Effector memory CD8-positive, alpha-beta T cell (primary cell): ENCODE results near the gene CREB3.

Experiments
- ATAC-seq: fragments of 150-1000 bp; cut with Tn5 transposase; replicated peaks from 2 replicates; pipeline ENCODE4 v1.10.0; 2021; ENCODE audit warnings: mild to moderate bottlenecking, moderate library complexity
- DNase-seq, 3 experiments: peaks; one replicate each; pipeline ENCODE4 v3.0.0; 2021
- H3K27ac Mint-ChIP-seq, 2 donors: one replicate each; pipeline ENCODE4 v1.8.0; 2022; ENCODE audit warnings: mild to moderate bottlenecking in 2 of 2, mixed read lengths in 2 of 2, moderate library complexity in 2 of 2
- H3K27me3 Mint-ChIP-seq, 2 donors: one replicate each; pipeline ENCODE4 v1.8.0; 2022; ENCODE audit warnings: mixed read lengths in 2 of 2
- H3K36me3 Mint-ChIP-seq: one replicate; pipeline ENCODE4 v1.8.0; 2022; ENCODE audit warnings: mild to moderate bottlenecking, moderate library complexity, mixed read lengths; ENCODE audit not compliant: insufficient read depth
- H3K4me1 Mint-ChIP-seq, 2 donors: one replicate each; pipeline ENCODE4 v1.8.0; 2022; ENCODE audit warnings: low read depth in 2 of 2, mixed read lengths in 2 of 2
- H3K4me3 Mint-ChIP-seq, 2 donors: one replicate each; pipeline ENCODE4 v1.8.0; 2022; ENCODE audit warnings: mild to moderate bottlenecking in 2 of 2, mixed read lengths in 2 of 2, moderate library complexity in 2 of 2
- H3K9me3 Mint-ChIP-seq, 2 donors: one replicate each; pipeline ENCODE4 v1.8.0; 2022; ENCODE audit warnings: mixed read lengths in 2 of 2

Gene CREB3

DNA sequence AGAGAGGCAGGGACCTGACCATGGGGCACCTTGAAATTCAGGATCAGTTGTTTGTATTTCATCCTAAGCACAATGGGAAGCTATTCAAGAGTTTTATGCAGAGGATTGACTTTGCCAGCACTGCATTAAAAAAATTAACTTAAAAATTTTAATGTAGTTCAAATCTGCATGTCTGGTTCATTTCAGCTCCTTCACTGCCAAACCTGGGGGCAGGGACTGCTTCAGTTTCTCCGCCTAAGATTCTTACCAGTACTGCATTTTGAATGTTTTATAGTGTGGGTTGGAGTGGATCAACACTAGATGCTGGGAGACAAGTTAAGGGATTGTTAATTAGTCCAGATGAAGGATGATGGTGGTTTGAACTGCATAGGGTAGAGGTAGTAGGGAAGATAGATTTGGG, 37.3 kb downstream of the CREB3 start:
- Mint-ChIP-seq H3K4me1 (no peaks in the 10 kb centered on the region), H3K9me3 (no peaks in the 10 kb centered on the region), H3K27me3 (no peaks in the 10 kb centered on the region), H3K27ac (no peak overlapping the region), H3K36me3 (no peaks in the 10 kb centered on the region), H3K4me3 (no peak overlapping the region)
- ATAC-seq, result no peak
- no peak for DNase-seq

DNA sequence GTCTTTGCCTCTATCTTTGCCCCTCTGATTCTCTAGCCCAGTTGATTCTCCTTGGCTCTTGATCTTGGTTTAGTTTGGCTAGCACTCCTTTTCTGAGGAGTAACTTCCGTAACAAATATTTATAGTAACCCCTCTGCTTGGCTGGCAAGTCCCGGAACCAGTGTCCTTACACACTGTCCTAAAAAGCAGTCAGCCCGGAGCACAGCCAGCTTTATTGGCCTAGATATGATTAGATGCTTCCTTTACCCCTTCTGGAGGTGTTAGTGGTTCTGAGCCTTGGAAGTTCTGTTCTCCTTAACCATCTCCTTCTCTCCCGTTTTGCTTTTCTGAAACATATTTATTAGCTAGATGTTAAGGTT, 38.6 kb downstream of the CREB3 start:
- H3K36me3 Mint-ChIP-seq, result no peaks in the 10 kb centered on the region
- no peak for DNase-seq
- no peaks in the 10 kb centered on the region for H3K9me3 Mint-ChIP-seq
- H3K4me1 Mint-ChIP-seq, result no peaks in the 10 kb centered on the region
- H3K27me3 Mint-ChIP-seq, result no peaks in the 10 kb centered on the region
- no peak for ATAC-seq
- no peak overlapping the region for H3K27ac Mint-ChIP-seq
- no peak overlapping the region for H3K4me3 Mint-ChIP-seq

DNA sequence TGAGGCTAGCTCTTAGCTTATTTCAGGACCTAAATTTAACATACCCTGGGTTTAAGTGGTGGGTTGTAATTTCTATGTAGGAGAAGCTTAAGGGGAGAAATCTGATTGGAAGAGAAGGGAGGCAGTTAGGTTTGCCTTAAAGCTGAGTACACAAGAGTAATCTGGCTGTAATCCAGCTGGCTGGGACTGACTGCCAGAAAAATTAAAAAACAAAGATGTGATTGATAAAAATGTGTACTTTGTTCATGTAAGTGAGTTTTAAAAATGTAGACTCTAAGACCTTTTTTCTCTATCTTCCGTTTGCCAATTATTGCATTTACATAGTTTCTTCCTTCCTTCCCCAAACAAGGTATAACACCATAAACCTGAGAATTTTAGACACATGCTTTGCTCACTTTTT, 39.1 kb downstream of the CREB3 start:
- H3K4me1 Mint-ChIP-seq, result no peaks in the 10 kb centered on the region
- no peak overlapping the region for H3K4me3 Mint-ChIP-seq
- no peaks in the 10 kb centered on the region for H3K36me3 Mint-ChIP-seq
- no peak for DNase-seq
- H3K9me3 Mint-ChIP-seq, result no peaks in the 10 kb centered on the region
- no peaks in the 10 kb centered on the region for H3K27me3 Mint-ChIP-seq
- ATAC-seq, result no peak
- no peak overlapping the region for H3K27ac Mint-ChIP-seq

DNA sequence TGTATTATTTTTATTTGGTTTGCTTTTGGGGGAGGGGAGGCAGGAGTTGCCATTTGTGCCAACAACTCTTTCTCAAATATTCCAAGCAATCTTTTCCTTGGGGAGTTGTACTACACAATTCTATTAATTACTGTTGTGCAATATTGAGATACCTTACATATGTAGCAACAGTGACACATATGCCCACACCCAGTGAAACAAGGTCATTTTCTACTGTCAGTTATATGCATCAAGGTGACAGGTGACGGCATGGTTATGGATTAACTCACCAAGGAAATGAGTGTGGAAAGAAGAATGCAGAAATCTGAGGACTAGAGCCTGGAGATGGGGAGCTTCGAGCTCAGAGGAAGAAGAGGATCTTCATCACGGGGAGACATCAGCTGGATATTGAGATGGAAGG, 39.5 kb downstream of the CREB3 start:
- ATAC-seq (no peak), DNase-seq (no peak)
- Mint-ChIP-seq H3K4me1 (no peaks in the 10 kb centered on the region), H3K4me3 (no peak overlapping the region), H3K9me3 (no peaks in the 10 kb centered on the region), H3K27me3 (no peaks in the 10 kb centered on the region), H3K27ac (no peak overlapping the region), H3K36me3 (no peaks in the 10 kb centered on the region)

DNA sequence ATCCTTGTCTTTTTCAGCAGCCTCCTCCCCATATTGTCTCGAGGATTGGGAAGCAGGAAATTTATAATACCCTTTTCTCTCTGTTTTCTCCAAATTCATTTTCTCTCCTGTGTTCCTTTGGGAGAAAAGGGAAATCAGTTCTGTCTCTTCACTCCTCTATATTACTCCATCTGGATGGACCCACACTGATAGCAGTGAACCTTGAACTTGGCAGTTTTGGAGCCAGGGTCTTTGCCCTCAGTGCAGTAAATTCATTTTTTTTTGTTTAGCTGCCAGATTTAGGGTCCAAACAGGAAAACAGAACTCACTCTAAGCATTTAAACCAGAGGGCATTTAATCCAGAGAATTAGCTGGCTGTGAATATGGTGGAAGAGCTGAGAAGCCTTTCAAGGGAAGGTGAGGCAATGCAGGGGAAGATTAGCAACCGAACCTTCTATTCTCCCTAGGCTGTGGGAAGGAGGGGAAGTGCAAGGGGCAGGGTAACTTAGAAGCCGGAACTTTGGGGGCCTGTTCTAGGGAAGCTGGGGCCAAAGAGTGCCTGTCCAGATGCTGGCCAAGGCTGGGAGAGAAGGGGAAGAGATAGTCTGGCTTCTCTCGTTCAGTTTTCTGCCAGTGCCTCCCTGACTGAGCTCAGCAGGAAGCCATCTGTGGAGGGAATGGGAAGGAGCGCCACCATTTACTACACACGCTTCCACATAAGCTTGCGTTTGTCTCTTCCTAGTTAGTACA, 42.6 kb downstream of the CREB3 start:
- ATAC-seq, result no peak
- Mint-ChIP-seq H3K4me3 (no peak overlapping the region), H3K4me1 (no peaks in the 10 kb centered on the region), H3K36me3 (no peaks in the 10 kb centered on the region), H3K27me3 (no peaks in the 10 kb centered on the region), H3K27ac (no peak overlapping the region), H3K9me3 (no peaks in the 10 kb centered on the region)
- no peak for DNase-seq

DNA sequence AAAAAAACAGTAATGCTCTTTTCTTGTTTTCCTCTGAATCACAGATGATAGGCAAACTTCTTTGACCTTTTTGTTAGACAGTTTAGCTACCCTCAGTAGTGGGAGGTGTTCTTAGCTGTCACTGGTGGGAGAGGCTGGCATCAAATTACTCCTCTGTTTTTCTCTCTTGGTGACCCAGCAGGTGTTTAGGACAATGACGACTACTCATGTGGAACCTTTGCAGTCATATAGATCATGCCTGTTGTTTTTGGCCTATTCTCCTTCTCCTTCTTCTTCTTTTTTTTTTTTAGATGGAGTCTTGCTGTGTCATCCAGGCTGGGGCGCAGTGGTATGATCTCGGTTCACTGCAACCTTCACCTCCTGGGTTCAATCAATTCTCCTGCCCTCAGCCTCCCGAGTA, 43.6 kb downstream of the CREB3 start:
- DNase-seq (no peak), ATAC-seq (no peak)
- no peaks in the 10 kb centered on the region for H3K9me3 Mint-ChIP-seq
- peaks cover 0 to 1% of the 10 kb centered on the region in 2 donors for H3K4me1 Mint-ChIP-seq
- no peaks in the 10 kb centered on the region for H3K36me3 Mint-ChIP-seq
- no peak overlapping the region for H3K4me3 Mint-ChIP-seq
- no peak overlapping the region for H3K27ac Mint-ChIP-seq
- H3K27me3 Mint-ChIP-seq, result no peaks in the 10 kb centered on the region

DNA sequence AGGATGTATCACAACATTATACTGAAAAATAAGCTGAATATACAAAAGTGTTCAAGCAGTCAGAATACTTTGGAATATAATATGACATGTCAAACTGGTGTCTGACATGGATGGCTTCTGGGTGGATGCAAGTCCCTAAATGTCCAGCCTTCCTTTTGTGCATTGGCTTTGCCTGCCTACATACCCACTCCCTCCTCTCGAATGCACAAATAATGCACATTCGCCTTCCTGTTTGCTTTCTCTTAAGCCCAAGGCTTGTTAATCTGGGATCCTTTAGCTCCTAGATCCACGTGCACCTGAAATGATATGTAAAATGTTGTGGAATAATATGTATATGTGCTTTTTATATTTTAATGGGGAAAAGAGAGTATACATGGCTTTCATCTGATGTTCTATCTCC, 46.0 kb downstream of the CREB3 start:
- no peak for ATAC-seq
- no peak for DNase-seq
- peaks cover 0 to 3% of the 10 kb centered on the region in 2 donors for H3K4me1 Mint-ChIP-seq
- no peaks in the 10 kb centered on the region for H3K27me3 Mint-ChIP-seq
- H3K4me3 Mint-ChIP-seq, result no peak overlapping the region
- no peaks in the 10 kb centered on the region for H3K9me3 Mint-ChIP-seq
- no peaks in the 10 kb centered on the region for H3K36me3 Mint-ChIP-seq
- no peak overlapping the region for H3K27ac Mint-ChIP-seq

DNA sequence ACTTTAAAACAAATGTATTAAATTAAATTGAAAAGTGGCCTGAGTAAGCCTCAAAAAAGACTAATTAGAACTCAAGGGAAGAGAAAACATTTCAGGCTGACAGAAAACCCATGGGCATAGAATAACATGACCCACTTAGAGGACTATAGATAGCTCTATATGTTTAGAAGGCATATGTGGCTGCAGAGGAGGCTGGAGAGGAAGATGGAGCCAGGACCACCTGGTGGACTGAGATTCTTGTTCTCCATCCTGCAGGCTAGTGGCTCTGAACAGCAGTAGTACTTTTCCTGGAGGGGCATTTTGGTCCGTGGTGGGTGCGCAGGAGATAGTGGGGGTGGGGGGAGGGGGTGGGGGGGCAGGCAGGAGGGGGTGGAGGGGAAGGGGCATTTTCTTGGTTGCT, 48.6 kb downstream of the CREB3 start:
- Mint-ChIP-seq H3K27ac (peak overlapping the region in 1 of 2 donors; percentile 17), H3K36me3 (no peaks in the 10 kb centered on the region), H3K4me3 (no peak overlapping the region), H3K4me1 (peaks cover 0 to 3% of the 10 kb centered on the region in 2 donors), H3K27me3 (no peaks in the 10 kb centered on the region), H3K9me3 (no peaks in the 10 kb centered on the region)
- ATAC-seq, result no peak
- DNase-seq, result no peak

DNA sequence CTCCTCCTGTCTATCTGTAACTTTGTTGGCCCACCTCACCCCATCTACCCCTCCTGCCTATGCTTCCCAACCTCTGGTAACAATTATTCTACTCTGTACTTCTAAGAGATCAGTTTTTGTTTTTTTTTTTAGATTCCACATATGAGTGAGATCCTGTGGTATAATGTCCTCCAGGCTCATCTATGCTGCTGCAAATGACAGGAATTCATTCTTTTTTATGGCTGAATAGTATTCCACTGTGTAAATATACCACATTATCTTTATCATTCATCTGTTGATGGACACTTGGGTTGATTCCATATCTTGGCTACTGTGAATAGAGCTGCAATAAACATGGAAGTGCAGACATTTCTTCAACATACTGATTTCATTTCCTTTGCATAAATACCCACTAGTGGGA, 51.0 kb downstream of the CREB3 start:
- H3K9me3 Mint-ChIP-seq, result no peaks in the 10 kb centered on the region
- ATAC-seq, result no peak
- H3K4me1 Mint-ChIP-seq, result peaks cover 0 to 3% of the 10 kb centered on the region in 2 donors
- H3K27ac Mint-ChIP-seq, result no peak overlapping the region
- H3K27me3 Mint-ChIP-seq, result no peaks in the 10 kb centered on the region
- no peak overlapping the region for H3K4me3 Mint-ChIP-seq
- H3K36me3 Mint-ChIP-seq, result peaks cover 13% of the 10 kb centered on the region
- no peak for DNase-seq
